Neural progenitor cell (in vitro differentiated cells): ENCODE measurements around the gene PLXNA4. TPM values are rescaled to one million over a fixed set of nuclear protein-coding genes. Genes with fewer than 3 reads are reported as not detected.

Source experiments
- DNase-seq: peaks from one replicate; pipeline ENCODE4 v3.0.0-alpha.2; 2016; ENCODE audit warnings: low spot score
- H2AFZ ChIP-seq: fragments of 200-600 bp; sonication (generic); replicated peaks from 2 replicates; pipeline ENCODE4 v1.6.1; 2016; ENCODE audit warnings: antibody characterized with exemption
- H3F3A ChIP-seq: fragments of 200-600 bp; sonication (generic); 2 replicates; pipeline ENCODE4 v1.6.1; 2016; ENCODE audit warnings: antibody characterized with exemption, low read depth
- H3K27ac ChIP-seq: fragments of 200-600 bp; sonication (generic); 2 replicates; pipeline ENCODE4 v1.5.1; 2016; ENCODE audit warnings: mild to moderate bottlenecking
- H3K27me3 ChIP-seq: fragments of 200-600 bp; sonication (generic); 2 replicates; pipeline ENCODE4 v1.6.1; 2016; ENCODE audit warnings: mild to moderate bottlenecking, moderate library complexity
- H3K36me3 ChIP-seq: fragments of 200-600 bp; sonication (generic); 2 replicates; pipeline ENCODE4 v1.5.1; 2016
- H3K4me1 ChIP-seq: fragments of 200-600 bp; sonication (generic); 2 replicates; pipeline ENCODE4 v1.6.1; 2016; ENCODE audit warnings: mixed run types
- H3K4me2 ChIP-seq: fragments of 200-600 bp; sonication (generic); 2 replicates; pipeline ENCODE4 v1.6.1; 2016
- H3K4me3 ChIP-seq: fragments of 200-600 bp; sonication (generic); 2 replicates; pipeline ENCODE4 v1.5.1; 2016
- H3K79me2 ChIP-seq: fragments of 200-600 bp; sonication (generic); 2 replicates; pipeline ENCODE4 v1.6.1; 2016; ENCODE audit warnings: low read depth
- H3K9ac ChIP-seq: fragments of 200-600 bp; sonication (generic); 2 replicates; pipeline ENCODE4 v1.6.1; 2016
- H3K9me3 ChIP-seq: fragments of 200-600 bp; sonication (generic); 2 replicates; pipeline ENCODE4 v1.5.1; 2016; ENCODE audit warnings: low read depth
- H4K20me1 ChIP-seq: fragments of 200-600 bp; sonication (generic); 2 replicates; pipeline ENCODE4 v1.6.1; 2016; ENCODE audit warnings: low read depth
- H3K27ac Mint-ChIP-seq: 3 replicates; pipeline ENCODE4 v1.8.0; 2021; ENCODE audit warnings: mixed read lengths
- H3K27me3 Mint-ChIP-seq: 2 replicates; pipeline ENCODE4 v1.8.0; 2022; ENCODE audit warnings: low read depth, mild to moderate bottlenecking, inconsistent platforms, moderate library complexity, mixed read lengths; ENCODE audit not compliant: insufficient read depth
- H3K36me3 Mint-ChIP-seq: 3 replicates; pipeline ENCODE4 v1.8.0; 2021; ENCODE audit warnings: mixed read lengths
- H3K4me1 Mint-ChIP-seq: 3 replicates; pipeline ENCODE4 v1.8.0; 2021; ENCODE audit warnings: mixed read lengths
- H3K4me3 Mint-ChIP-seq: 3 replicates; pipeline ENCODE4 v1.8.0; 2021; ENCODE audit warnings: mild to moderate bottlenecking, moderate library complexity, mixed read lengths
- H3K9me3 Mint-ChIP-seq: 3 replicates; pipeline ENCODE4 v1.8.0; 2020; ENCODE audit warnings: mixed read lengths
- EZH2 ChIP-seq: fragments of 200-600 bp; sonication (generic); IDR thresholded peaks from 2 replicates; pipeline ENCODE4 v1.6.1; 2017; ENCODE audit warnings: antibody characterized with exemption, mild to moderate bottlenecking, moderate library complexity
- EZH2phosphoT487 ChIP-seq: fragments of 200-600 bp; sonication (generic); IDR thresholded peaks from 2 replicates; pipeline ENCODE4 v1.6.1; 2017; ENCODE audit warnings: antibody characterized with exemption
- total RNA-seq: library from RNA; depleted of rRNA; stranded (reverse); fragments of >200 nt; gene quantifications from 2 replicates; pipeline ENCODE4 v1.2.3, GENCODE V29; 2015; ENCODE audit warnings: low replicate concordance
- TF ChIP-seq, protein P1 (sequence below): fragments of 200-600 bp; sonication (generic); IDR thresholded peaks from 2 replicates; pipeline ENCODE4 v1.5.1; 2017; ENCODE audit warnings: antibody characterized with exemption, mild to moderate bottlenecking

Gene PLXNA4
- total RNA-seq, 1 donor from 2014 or later, result 0.49 TPM

DNA sequence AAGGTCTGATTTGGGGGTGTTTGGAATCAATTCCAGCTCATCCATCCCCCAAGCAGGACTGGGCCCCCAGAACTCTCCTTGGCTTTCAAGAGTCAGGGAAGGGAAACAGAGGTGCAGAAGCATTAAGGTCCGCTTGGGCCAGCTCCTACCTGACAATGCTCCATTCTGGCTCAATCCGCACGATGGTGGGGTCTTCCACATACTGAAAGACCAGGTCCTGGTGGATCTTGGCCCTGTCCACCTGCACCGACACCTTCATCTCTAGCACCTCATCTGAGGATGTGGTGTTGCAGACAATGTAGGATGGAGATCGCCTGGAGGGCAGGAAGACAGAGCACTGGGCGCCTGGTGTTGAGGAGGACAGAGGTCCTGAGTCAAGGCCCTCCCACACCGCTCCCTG, 391.1 kb downstream of the PLXNA4 start:
- no peak overlapping the region for H3K9ac ChIP-seq
- Mint-ChIP-seq H3K9me3 (peaks cover 16% of the 10 kb centered on the region), H3K27ac (no peak overlapping the region), H3K36me3 (peaks cover 4% of the 10 kb centered on the region), H3K4me3 (no peak overlapping the region), H3K4me1 (peaks cover 1% of the 10 kb centered on the region), H3K27me3 (peaks cover 14% of the 10 kb centered on the region)
- no peak overlapping the region for H2AFZ ChIP-seq
- DNase-seq, result no peak
- H3K9me3 ChIP-seq, result no peaks in the 10 kb centered on the region
- peaks cover 13% of the 10 kb centered on the region for H3F3A ChIP-seq
- no peak overlapping the region for H3K27ac ChIP-seq
- H3K4me2 ChIP-seq, result no peak overlapping the region
- no peak overlapping the region for H3K4me3 ChIP-seq
- H4K20me1 ChIP-seq, result no peaks in the 10 kb centered on the region
- H3K36me3 ChIP-seq, result no peaks in the 10 kb centered on the region
- H3K27me3 ChIP-seq, result no peaks in the 10 kb centered on the region
- peaks cover 8% of the 10 kb centered on the region for H3K4me1 ChIP-seq
- TF ChIP-seq, protein P1, sequence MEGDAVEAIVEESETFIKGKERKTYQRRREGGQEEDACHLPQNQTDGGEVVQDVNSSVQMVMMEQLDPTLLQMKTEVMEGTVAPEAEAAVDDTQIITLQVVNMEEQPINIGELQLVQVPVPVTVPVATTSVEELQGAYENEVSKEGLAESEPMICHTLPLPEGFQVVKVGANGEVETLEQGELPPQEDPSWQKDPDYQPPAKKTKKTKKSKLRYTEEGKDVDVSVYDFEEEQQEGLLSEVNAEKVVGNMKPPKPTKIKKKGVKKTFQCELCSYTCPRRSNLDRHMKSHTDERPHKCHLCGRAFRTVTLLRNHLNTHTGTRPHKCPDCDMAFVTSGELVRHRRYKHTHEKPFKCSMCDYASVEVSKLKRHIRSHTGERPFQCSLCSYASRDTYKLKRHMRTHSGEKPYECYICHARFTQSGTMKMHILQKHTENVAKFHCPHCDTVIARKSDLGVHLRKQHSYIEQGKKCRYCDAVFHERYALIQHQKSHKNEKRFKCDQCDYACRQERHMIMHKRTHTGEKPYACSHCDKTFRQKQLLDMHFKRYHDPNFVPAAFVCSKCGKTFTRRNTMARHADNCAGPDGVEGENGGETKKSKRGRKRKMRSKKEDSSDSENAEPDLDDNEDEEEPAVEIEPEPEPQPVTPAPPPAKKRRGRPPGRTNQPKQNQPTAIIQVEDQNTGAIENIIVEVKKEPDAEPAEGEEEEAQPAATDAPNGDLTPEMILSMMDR, result no peak
- TF ChIP-seq EZH2phosphoT487 (no peak), EZH2 (no peak)
- no peaks in the 10 kb centered on the region for H3K79me2 ChIP-seq

DNA sequence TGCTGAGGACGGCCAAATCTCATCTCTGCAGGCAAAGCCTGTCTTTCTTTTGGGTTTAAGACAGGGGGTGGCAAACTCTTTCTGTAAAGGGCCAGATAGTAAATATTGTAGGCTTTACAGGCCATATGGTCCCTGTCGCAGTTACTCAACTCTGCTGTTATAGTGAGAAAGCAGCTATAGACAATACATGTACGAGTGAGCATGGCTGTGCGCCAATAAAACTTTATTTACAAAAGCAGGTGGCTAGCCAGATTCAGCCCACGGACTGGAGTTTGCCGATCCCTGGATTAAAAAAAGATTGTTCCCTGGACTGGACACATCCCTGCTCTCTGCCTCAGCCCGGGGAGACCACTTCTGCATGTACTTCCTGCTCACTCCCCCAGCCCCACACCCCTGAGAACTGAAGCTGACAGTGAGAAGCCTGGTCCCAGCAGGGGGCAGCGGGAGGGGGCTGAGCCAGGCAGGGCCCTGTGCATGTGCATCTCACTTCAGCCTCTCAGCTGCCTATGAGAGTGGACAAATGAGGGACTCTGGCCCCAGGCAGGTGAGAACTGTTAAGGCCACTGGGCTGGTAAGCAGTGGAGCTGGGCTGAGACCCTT, 392.4 kb downstream of the PLXNA4 start:
- no peak for DNase-seq
- Histone ChIP-seq H3K27me3 (no peaks in the 10 kb centered on the region), H3K36me3 (no peaks in the 10 kb centered on the region), H4K20me1 (no peaks in the 10 kb centered on the region), H3K9ac (no peak overlapping the region), H2AFZ (no peak overlapping the region), H3K27ac (no peak overlapping the region), H3K79me2 (no peaks in the 10 kb centered on the region), H3F3A (peaks cover 9% of the 10 kb centered on the region), H3K4me3 (no peak overlapping the region), H3K4me2 (no peak overlapping the region), H3K9me3 (no peaks in the 10 kb centered on the region), H3K4me1 (peaks cover 8% of the 10 kb centered on the region)
- Mint-ChIP-seq H3K9me3 (peaks cover 16% of the 10 kb centered on the region), H3K4me1 (no peaks in the 10 kb centered on the region), H3K36me3 (peaks cover 4% of the 10 kb centered on the region), H3K27me3 (peaks cover 14% of the 10 kb centered on the region), H3K27ac (no peak overlapping the region), H3K4me3 (no peak overlapping the region)
- TF ChIP-seq EZH2, result no peak
- TF ChIP-seq, protein P1, result no peak
- no peak for TF ChIP-seq EZH2phosphoT487

- Histone ChIP-seq H3K4me2 (no peak overlapping the region), H3F3A (peaks cover 3% of the 10 kb centered on the region)
- H3K27ac Mint-ChIP-seq, result no peak overlapping the region
Observed at GRCh38 chr7:132182992-132183391, 393.3 kb downstream of the PLXNA4 start.

More at GRCh38 chr7:132182992-132183391, 393.3 kb downstream of the PLXNA4 start:
- H3K4me1 Mint-ChIP-seq, result no peaks in the 10 kb centered on the region
- H3K27me3 ChIP-seq, result no peaks in the 10 kb centered on the region
- no peak overlapping the region for H3K27ac ChIP-seq
- H3K36me3 ChIP-seq, result no peaks in the 10 kb centered on the region
- no peaks in the 10 kb centered on the region for H3K79me2 ChIP-seq
- peaks cover 13% of the 10 kb centered on the region for H3K9me3 Mint-ChIP-seq
- H4K20me1 ChIP-seq, result no peaks in the 10 kb centered on the region
- no peak overlapping the region for H2AFZ ChIP-seq
- DNase-seq, result no peak
- no peak overlapping the region for H3K4me3 Mint-ChIP-seq
- no peak overlapping the region for H3K9ac ChIP-seq
- no peak for TF ChIP-seq EZH2phosphoT487
- TF ChIP-seq, protein P1, result no peak
- no peak for TF ChIP-seq EZH2
- peaks cover 2% of the 10 kb centered on the region for H3K4me1 ChIP-seq
- peaks cover 4% of the 10 kb centered on the region for H3K36me3 Mint-ChIP-seq
- H3K9me3 ChIP-seq, result no peaks in the 10 kb centered on the region
- H3K27me3 Mint-ChIP-seq, result peaks cover 14% of the 10 kb centered on the region
- H3K4me3 ChIP-seq, result no peak overlapping the region
